Measurements from ENCODE around the gene FAM228B. TPM values are rescaled to one million over a fixed set of nuclear protein-coding genes. Genes with fewer than 3 reads are reported as not detected.
A peak's percentile ranks its signal among the peaks of the same experiment; 100 is the strongest.
"Not testable (repeated sequence)": the region's sequence is repeated elsewhere in the genome, so short reads cannot be mapped to it uniquely, and the experiment has no call there.

The FAM228B gene
- total and polyA plus RNA-seq, 5 experiments from 2014 or later = 6.5 to 28.5 (median 8.7) TPM

DNA sequence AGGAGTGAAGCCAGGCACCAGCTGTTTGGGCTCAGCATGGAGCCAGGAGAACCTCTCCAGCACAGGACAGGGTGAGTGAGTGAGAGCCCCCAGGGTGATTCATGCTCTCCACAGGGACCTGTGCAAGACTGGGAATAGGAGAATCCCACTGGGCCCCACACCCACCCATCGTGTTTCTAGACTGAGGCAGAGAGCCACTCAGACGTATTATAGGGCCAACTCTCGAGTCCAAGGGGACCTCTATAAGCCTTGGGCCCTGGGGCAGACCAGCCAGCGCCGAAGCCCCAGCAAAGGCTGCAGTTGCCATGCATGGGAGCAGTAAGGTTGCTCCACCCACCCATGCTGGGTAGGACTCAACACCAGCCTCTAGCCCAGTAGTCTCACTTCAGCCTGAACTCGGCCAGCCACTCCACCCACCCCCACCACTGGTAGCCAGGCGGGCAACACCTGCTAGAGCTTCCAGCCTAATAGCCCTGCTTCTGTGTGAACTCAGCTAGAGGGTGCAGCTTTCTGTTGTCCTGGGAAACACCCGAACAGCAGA lies 19.1 kb upstream of the FAM228B start:
- peaks cover 0 to 7% (median under 1%) of the 10 kb centered on the region in 4 donors for H3K4me1 Mint-ChIP-seq
- no peak overlapping the region for H3K4me3 Mint-ChIP-seq
- ATAC-seq (no peak), DNase-seq (no peak)
- peaks cover 16 to 37% (median 33%) of the 10 kb centered on the region in 3 donors for H3K36me3 Mint-ChIP-seq
- POLR2A ChIA-PET = interaction anchor here (0.5 kb wide), 1 partner anchor 20 kb away, joined by 3 read pairs; the partner anchor contains the start of gene TP53I3
- H3K9me3 Mint-ChIP-seq = peaks cover 0 to 43% (median 18%) of the 10 kb centered on the region in 9 donors
- H3K27me3 Mint-ChIP-seq = no peaks in the 10 kb centered on the region
- no peak overlapping the region for H3K27ac Mint-ChIP-seq

DNA sequence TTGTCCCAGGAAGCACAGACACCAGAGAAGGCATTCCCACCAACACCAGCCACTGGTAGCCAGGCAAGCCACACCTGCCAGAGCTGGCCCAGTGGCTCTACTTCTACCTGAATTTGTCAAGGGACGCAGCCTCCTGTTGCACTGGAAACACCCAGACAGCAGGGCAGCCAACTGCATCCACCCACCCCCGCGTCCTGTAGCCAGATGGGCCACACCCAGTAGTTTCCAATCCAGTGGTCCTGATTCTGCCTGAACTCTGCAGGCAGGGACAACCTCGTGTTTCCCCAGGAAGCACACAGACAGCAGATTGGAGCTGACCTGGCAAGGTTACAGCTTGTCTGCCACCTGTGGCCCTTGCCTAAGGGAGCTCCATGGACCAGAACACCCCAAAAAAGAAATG lies 18.4 kb upstream of the FAM228B start:
- H3K27ac Mint-ChIP-seq = no peak overlapping the region
- POLR2A ChIA-PET = no interaction called here
- H3K4me1 Mint-ChIP-seq = peaks cover 0 to 7% (median under 1%) of the 10 kb centered on the region in 4 donors
- H3K4me3 Mint-ChIP-seq = no peak overlapping the region
- H3K27me3 Mint-ChIP-seq = no peaks in the 10 kb centered on the region
- no peak for ATAC-seq
- peaks cover 16 to 39% (median 33%) of the 10 kb centered on the region in 3 donors for H3K36me3 Mint-ChIP-seq
- H3K9me3 Mint-ChIP-seq = peaks cover 0 to 39% (median 15%) of the 10 kb centered on the region in 9 donors
- no peak for DNase-seq

DNA sequence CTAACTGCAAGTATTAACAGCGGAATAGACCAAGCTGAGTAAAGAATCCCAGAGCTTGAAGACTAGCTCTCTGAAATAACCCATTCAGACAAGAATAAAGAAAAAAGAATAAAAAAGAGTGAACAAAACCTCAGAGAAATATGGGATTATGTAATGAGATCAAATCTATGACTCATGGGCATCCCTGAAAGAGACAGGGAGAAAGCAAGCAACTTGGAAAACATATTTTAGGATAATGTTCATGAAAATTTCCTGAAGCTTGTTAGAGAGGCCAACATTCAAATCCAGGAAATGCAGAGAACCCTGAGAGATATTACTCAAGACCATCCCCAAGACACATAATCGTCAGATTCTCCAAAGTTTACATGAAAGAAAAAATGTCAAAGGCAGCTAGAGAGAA lies 17.5 kb upstream of the FAM228B start:
- Mint-ChIP-seq H3K4me1 (peaks cover 0 to 7% (median under 1%) of the 10 kb centered on the region in 4 donors), H3K9me3 (peaks cover 0 to 36% (median 14%) of the 10 kb centered on the region in 9 donors), H3K27ac (peak overlapping the region in 1 of 10 donors; percentile 66), H3K4me3 (no peak overlapping the region), H3K27me3 (no peaks in the 10 kb centered on the region), H3K36me3 (peaks cover 13 to 39% (median 28%) of the 10 kb centered on the region in 3 donors)
- DNase-seq = no peak
- no peak for ATAC-seq
- POLR2A ChIA-PET = no interaction called here

DNA sequence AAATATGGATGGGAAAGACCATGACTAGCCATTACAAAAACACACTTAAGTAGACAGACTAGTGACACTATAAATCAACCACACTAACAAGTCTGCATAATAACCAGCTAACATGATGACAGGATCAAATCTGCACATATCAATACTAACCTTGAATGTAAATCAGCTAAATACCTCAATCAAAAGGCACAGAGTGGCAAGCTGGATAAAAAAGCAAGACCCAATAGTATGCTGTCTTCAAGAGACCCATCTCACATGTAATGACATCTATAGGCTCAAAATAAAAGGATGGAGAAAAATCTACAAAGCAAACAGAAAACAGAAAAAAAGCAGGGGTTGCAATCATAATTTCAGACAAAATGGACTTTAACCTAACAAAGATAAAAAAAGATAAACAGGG lies 16.5 kb upstream of the FAM228B start:
- H3K36me3 Mint-ChIP-seq = peaks cover 9 to 38% (median 25%) of the 10 kb centered on the region in 3 donors
- H3K4me3 Mint-ChIP-seq = no peak overlapping the region
- H3K9me3 Mint-ChIP-seq = peaks cover 0 to 36% (median 14%) of the 10 kb centered on the region in 9 donors
- no peak overlapping the region for H3K27ac Mint-ChIP-seq
- peaks cover 0 to 7% (median under 1%) of the 10 kb centered on the region in 4 donors for H3K4me1 Mint-ChIP-seq
- ATAC-seq (no peak), DNase-seq (no peak)
- no peaks in the 10 kb centered on the region for H3K27me3 Mint-ChIP-seq
- POLR2A ChIA-PET = no interaction called here

DNA sequence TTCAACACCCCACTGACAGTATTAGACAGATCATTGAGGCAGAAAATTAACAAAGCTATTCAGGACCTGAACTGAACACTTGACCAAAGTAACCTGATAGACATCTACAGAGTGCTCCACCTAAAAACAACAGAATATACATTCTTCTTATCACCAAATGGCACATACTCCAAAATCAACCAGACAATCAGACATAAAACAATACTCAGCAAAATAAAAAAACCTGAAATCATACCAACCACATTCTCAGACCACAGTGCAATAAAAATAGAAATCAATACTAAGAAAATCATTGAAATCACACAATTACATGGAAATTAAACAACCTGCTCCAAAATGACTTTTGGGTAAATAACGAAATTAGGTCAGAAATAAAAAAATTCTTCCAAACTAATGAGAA lies 15.9 kb upstream of the FAM228B start:
- Mint-ChIP-seq H3K27ac (no peak overlapping the region), H3K4me1 (peaks cover 0 to 7% (median under 1%) of the 10 kb centered on the region in 4 donors), H3K9me3 (peaks cover 0 to 36% (median 14%) of the 10 kb centered on the region in 9 donors), H3K27me3 (no peaks in the 10 kb centered on the region), H3K4me3 (no peak overlapping the region), H3K36me3 (peaks cover 5 to 34% (median 20%) of the 10 kb centered on the region in 3 donors)
- POLR2A ChIA-PET = no interaction called here
- DNase-seq = no peak
- no peak for ATAC-seq

DNA sequence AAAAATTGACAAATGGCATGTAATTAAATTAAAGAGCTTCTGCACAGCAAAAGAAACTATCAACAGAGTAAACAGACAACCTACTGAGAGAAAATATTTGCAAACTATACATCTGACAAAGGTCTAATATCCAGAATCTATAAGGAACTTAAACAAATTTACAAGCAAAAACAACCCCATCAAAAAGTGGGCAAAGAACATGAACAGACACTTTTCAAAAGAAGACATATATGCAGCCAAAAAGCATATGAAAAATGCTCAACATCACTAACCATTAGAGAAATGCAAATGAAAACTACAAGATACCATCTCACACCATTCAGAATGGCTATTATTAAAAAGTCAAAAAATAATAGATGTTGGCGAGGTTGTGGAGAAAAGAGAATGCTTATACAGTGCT lies 13.8 kb upstream of the FAM228B start:
- DNase-seq, H3K4me1 Mint-ChIP-seq, POLR2A ChIA-PET, H3K27ac Mint-ChIP-seq, ATAC-seq, H3K4me3 Mint-ChIP-seq, H3K27me3 Mint-ChIP-seq: not testable (repeated sequence)
- Mint-ChIP-seq H3K9me3 (peaks cover 0 to 36% (median 14%) of the 10 kb centered on the region in 9 donors), H3K36me3 (peaks cover 0 to 28% (median 10%) of the 10 kb centered on the region in 3 donors)

DNA sequence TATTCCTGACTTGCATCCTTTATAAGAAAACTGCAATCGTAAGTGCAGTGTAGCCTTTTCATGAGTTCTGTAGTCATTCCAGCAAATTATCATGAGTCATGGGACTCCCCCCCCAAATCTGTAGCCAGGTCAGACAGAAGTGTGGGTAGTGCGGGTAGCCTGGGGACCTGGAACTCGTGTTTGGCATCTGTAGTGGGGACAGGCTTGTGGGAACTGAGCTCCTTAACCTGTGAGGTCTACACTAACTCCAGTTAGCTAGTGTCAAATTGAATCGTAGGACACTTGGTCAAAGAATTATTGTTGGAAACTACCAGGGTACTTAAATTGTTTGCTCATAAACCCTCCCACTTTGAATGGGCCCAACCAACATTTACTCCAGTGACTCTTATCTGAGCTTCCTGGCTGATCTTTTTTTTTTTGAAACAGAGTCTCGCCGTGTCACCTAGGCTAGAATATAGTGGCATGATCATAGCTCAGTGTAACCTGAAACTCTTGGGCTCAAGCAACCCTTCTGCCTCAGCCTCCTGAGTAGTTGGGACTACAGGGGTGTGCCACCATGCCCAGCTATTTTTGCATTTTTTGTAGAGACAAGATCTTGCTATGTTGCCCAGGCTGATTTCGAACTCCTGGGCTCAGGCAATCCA lies 12.5 kb upstream of the FAM228B start:
- Mint-ChIP-seq H3K4me3 (no peak overlapping the region), H3K4me1 (no peaks in the 10 kb centered on the region), H3K9me3 (peaks cover 0 to 30% (median 14%) of the 10 kb centered on the region in 9 donors), H3K27ac (no peak overlapping the region), H3K27me3 (no peaks in the 10 kb centered on the region), H3K36me3 (peaks cover 0 to 23% (median 10%) of the 10 kb centered on the region in 3 donors)
- POLR2A ChIA-PET = interaction anchor here (0.6 to 0.8 kb wide), 2 partner anchors 13 to 79 kb away, joined by 3 read pairs; no protein-coding TSS in a partner anchor
- ATAC-seq (no peak), DNase-seq (no peak)

DNA sequence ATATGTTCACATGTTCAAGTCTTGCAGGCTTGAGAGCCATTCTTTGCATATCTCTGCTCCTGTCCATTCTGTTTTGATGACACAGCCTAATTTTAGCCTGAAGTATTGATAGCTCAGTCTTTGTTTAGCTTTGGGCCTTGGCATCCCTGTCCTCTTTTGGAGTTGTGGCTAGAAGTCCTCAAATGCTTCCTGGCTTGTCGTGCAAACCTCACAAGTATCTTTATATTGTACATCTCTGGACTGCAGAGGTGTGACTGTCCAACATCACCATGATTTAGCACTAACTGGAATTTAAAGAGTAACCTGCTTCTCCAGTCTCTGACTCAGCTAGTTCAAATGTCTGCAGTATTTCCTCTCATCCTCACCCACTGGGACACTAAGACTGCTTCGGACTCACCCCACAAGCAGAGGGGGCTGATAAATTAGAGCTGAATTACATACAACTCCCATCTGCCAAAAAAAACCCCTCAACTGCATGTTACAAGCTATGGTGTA lies 11.8 kb upstream of the FAM228B start:
- DNase-seq (no peak), ATAC-seq (no peak)
- H3K4me1 Mint-ChIP-seq = no peaks in the 10 kb centered on the region
- peaks cover 0 to 21% (median 10%) of the 10 kb centered on the region in 3 donors for H3K36me3 Mint-ChIP-seq
- H3K9me3 Mint-ChIP-seq = peaks cover 0 to 27% (median 12%) of the 10 kb centered on the region in 9 donors
- H3K4me3 Mint-ChIP-seq = no peak overlapping the region
- no peaks in the 10 kb centered on the region for H3K27me3 Mint-ChIP-seq
- POLR2A ChIA-PET = no interaction called here
- peak overlapping the region in 1 of 10 donors; percentile 4 for H3K27ac Mint-ChIP-seq

DNA sequence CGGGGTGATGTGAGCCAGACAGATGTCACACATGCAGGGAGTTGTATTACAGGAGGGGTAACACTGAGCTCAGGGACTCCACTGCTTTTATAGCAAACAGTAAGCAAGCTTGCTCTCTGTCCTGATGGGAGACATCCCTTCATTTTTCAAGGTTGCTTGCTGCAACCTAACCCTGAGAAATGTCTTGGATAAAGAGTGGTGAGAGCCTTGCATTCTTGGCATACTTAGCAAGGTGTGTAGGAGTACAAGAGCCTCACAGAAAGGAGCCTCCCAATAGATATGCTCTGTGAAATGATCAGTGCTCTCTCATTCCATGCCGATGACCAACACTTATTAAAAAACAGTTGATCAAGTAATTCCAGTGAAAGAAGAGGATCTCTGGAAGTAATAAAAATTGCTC lies 8.2 kb upstream of the FAM228B start:
- H3K27me3 Mint-ChIP-seq = no peaks in the 10 kb centered on the region
- DNase-seq (no peak), ATAC-seq (no peak)
- H3K4me3 Mint-ChIP-seq = no peak overlapping the region
- POLR2A ChIA-PET = no interaction called here
- no peaks in the 10 kb centered on the region for H3K4me1 Mint-ChIP-seq
- H3K9me3 Mint-ChIP-seq = no peaks in the 10 kb centered on the region
- no peak overlapping the region for H3K27ac Mint-ChIP-seq
- no peaks in the 10 kb centered on the region for H3K36me3 Mint-ChIP-seq

DNA sequence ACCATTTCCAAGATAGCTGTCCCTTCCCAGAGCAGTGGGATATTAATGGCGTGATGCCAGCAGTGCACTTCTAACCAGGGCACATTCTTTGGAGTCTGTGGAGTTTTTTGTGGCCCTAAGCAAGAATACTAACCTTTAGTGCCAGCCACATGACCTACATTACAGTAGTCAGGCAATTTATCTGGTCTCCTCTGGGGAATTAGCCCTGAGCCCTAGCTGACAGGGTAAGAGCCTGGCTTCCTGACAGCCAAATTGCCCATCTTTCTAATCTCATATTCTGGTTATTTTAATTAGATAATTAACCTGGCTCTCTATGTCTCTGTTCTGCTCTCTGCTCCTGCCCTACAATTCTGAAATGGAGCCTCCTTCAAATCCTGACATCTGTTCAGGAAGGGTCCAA lies 5.4 kb upstream of the FAM228B start:
- DNase-seq (no peak), ATAC-seq (no peak)
- no peaks in the 10 kb centered on the region for H3K27me3 Mint-ChIP-seq
- peak overlapping the region in 1 of 10 donors; percentile 5 for H3K27ac Mint-ChIP-seq
- no peak overlapping the region for H3K4me3 Mint-ChIP-seq
- POLR2A ChIA-PET = interaction anchor here (0.7 kb wide), 1 partner anchor 45 kb away, joined by 3 read pairs; no protein-coding TSS in a partner anchor
- H3K36me3 Mint-ChIP-seq = no peaks in the 10 kb centered on the region
- H3K9me3 Mint-ChIP-seq = no peaks in the 10 kb centered on the region
- H3K4me1 Mint-ChIP-seq = peaks cover 0 to 8% (median 5%) of the 10 kb centered on the region in 4 donors

DNA sequence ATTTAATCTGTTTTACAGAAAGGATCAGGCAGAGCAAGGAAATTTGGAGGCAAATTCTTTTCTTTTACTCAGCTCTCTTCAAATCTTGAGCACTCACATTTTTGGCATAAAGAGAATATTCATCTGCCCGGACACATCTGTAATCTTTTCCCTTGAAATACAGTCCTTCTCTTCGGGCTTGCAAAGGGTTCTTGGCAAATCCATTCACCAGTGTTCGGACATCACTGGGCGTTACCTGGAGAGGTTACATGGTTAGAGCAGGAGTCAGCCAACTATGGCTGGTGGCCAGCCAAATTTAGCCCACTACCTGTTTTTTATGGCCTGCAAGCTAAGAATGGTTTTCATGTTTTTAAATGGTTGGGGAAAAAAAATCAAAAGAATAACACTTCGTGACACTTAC lies 2.2 kb upstream of the FAM228B start:
- Mint-ChIP-seq H3K9me3 (no peaks in the 10 kb centered on the region), H3K36me3 (no peaks in the 10 kb centered on the region), H3K4me1 (peaks cover 5 to 22% (median 13%) of the 10 kb centered on the region in 4 donors), H3K27ac (no peak overlapping the region), H3K27me3 (no peaks in the 10 kb centered on the region), H3K4me3 (peak overlapping the region in 1 of 10 donors; percentile 14)
- POLR2A ChIA-PET = no interaction called here
- ATAC-seq = no peak
- DNase-seq = no peak

DNA sequence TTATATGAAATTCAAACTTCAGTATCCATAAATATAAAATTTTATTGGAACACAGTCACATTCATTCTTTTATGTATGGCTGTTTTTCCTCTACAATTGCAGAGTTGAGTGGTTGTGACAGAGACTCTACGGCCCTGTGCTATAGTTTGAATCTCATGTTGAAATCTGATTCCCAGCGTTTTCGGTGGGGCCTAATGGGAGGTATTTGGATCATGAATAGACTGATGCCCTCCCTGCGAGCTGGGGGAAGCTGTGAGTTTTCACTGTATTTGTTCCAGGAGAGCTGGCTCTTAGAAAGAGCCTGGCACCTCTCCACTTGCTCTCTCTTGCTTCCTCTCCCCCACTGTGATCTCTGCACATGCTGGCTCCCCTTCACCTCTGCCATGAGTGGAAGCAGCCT lies 1.8 kb upstream of the FAM228B start:
- Mint-ChIP-seq H3K27me3 (no peaks in the 10 kb centered on the region), H3K4me3 (peak overlapping the region in 2 of 10 donors; percentile 40 to 45), H3K36me3 (no peaks in the 10 kb centered on the region), H3K27ac (peak overlapping the region in 5 of 10 donors; percentile 38 to 77 (median 48)), H3K9me3 (no peaks in the 10 kb centered on the region), H3K4me1 (peaks cover 5 to 22% (median 13%) of the 10 kb centered on the region in 4 donors)
- ATAC-seq (no peak), DNase-seq (no peak)
- POLR2A ChIA-PET = interaction anchor here (1.2 kb wide), 1 partner anchor 45 kb away, joined by 4 read pairs; the partner anchor contains the start of gene SF3B6

Data from naive thymus-derived CD8-positive, alpha-beta T cell (primary cell).